ENCODE data around the gene DIPK1B. TPM values are rescaled to one million over a fixed set of nuclear protein-coding genes. Genes with fewer than 3 reads are reported as not detected.

Gene DIPK1B
- total RNA-seq, 2 experiments from 2014 or later = 0.21 to 0.25 TPM

GRCh38 chr9:136690104-136690805 is 22.1 kb upstream of the DIPK1B start:
- no peak for DNase-seq
- no peak for ATAC-seq
- no peak overlapping the region for H3K27ac Mint-ChIP-seq
- POLR2A ChIA-PET = no interaction called here
- H3K4me1 Mint-ChIP-seq = no peaks in the 10 kb centered on the region
- H3K4me3 Mint-ChIP-seq = no peak overlapping the region
- CTCF ChIA-PET = no interaction called here
- intact Hi-C loops (cut with DNase I, micrococcal nuclease) = no loop called here
- H3K36me3 Mint-ChIP-seq (ENCODE audit: low read depth) = no peaks in the 10 kb centered on the region
- peaks cover 2% of the 10 kb centered on the region for H3K27me3 Mint-ChIP-seq
- H3K9me3 Mint-ChIP-seq (ENCODE audit: low read depth) = no peaks in the 10 kb centered on the region

GRCh38 chr9:136690806-136691261 is 21.5 kb upstream of the DIPK1B start:
- no peaks in the 10 kb centered on the region for H3K9me3 Mint-ChIP-seq (ENCODE audit: low read depth)
- H3K4me1 Mint-ChIP-seq = no peaks in the 10 kb centered on the region
- ATAC-seq (no peak), DNase-seq (no peak)
- H3K4me3 Mint-ChIP-seq = no peak overlapping the region
- intact Hi-C loops (cut with DNase I, micrococcal nuclease) = no loop called here
- ChIA-PET POLR2A (no interaction called here), CTCF (no interaction called here)
- H3K36me3 Mint-ChIP-seq (ENCODE audit: low read depth) = no peaks in the 10 kb centered on the region
- H3K27ac Mint-ChIP-seq = no peak overlapping the region
- peaks cover 3% of the 10 kb centered on the region for H3K27me3 Mint-ChIP-seq

- no peaks in the 10 kb centered on the region for H3K9me3 Mint-ChIP-seq (ENCODE audit: low read depth)
- no peak for ATAC-seq
These were observed 20.8 kb upstream of the DIPK1B start for GRCh38 chr9:136691316-136692184.

GRCh38 chr9:136692185-136693134 is 19.9 kb upstream of the DIPK1B start:
- ChIA-PET POLR2A (no interaction called here), CTCF (interaction anchor here (0.6 to 1.3 kb wide), 2 partner anchors 60 to 208 kb away, joined by 3 to 4 read pairs; no protein-coding TSS in a partner anchor)
- H3K9me3 Mint-ChIP-seq (ENCODE audit: low read depth) = no peaks in the 10 kb centered on the region
- DNase-seq = no peak
- H3K4me3 Mint-ChIP-seq = no peak overlapping the region
- intact Hi-C loops (cut with DNase I, micrococcal nuclease) = no loop called here
- no peaks in the 10 kb centered on the region for H3K36me3 Mint-ChIP-seq (ENCODE audit: low read depth)
- no peaks in the 10 kb centered on the region for H3K4me1 Mint-ChIP-seq
- no peak overlapping the region for H3K27ac Mint-ChIP-seq
- H3K27me3 Mint-ChIP-seq = peaks cover 6% of the 10 kb centered on the region
- ATAC-seq = no peak

More at GRCh38 chr9:136691316-136692184, 20.8 kb upstream of the DIPK1B start:
- Mint-ChIP-seq H3K4me3 (no peak overlapping the region), H3K4me1 (no peaks in the 10 kb centered on the region), H3K27ac (no peak overlapping the region), H3K27me3 (peaks cover 4% of the 10 kb centered on the region), H3K36me3 (ENCODE audit: low read depth) (no peaks in the 10 kb centered on the region)
- CTCF ChIA-PET = no interaction called here
- no peak for DNase-seq
- POLR2A ChIA-PET = no interaction called here
- intact Hi-C loops (cut with DNase I, micrococcal nuclease) = no loop called here

DNA sequence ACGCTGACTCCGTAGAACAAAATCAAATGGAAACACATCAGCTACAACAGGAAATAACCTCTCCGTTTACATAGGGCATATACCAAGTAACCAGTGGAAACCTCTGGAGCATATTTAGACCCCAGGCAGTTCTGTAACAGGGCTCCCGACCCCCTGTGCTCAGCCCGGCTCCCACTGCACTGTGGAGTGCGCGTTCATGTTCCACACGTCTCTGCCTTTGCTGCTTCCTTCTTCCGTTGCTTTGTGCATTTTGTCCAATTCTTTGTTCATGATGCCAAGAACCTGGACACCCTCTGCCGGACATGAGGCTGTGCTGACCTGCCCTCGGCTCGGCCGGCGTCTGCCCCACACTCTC is 19.3 kb upstream of the DIPK1B start:
- Mint-ChIP-seq H3K27me3 (peaks cover 8% of the 10 kb centered on the region), H3K9me3 (ENCODE audit: low read depth) (no peaks in the 10 kb centered on the region), H3K27ac (no peak overlapping the region), H3K36me3 (ENCODE audit: low read depth) (no peaks in the 10 kb centered on the region), H3K4me3 (no peak overlapping the region), H3K4me1 (no peaks in the 10 kb centered on the region)
- ChIA-PET POLR2A (no interaction called here), CTCF (interaction anchor here (0.6 to 1.3 kb wide), 2 partner anchors 61 to 209 kb away, joined by 3 to 4 read pairs; no protein-coding TSS in a partner anchor)
- intact Hi-C loops (cut with DNase I, micrococcal nuclease) = no loop called here
- DNase-seq (no peak), ATAC-seq (no peak)

- peak; percentile 42 for ATAC-seq
- DNase-seq = peak; percentile 55
- intact Hi-C loops (cut with DNase I, micrococcal nuclease) = loop anchor here in 1 of 2 experiments (1.0 kb wide), 1 partner anchor 208 kb away; no protein-coding TSS in a partner anchor
- Mint-ChIP-seq H3K4me3 (no peak overlapping the region), H3K4me1 (no peaks in the 10 kb centered on the region), H3K36me3 (ENCODE audit: low read depth) (no peaks in the 10 kb centered on the region), H3K27ac (no peak overlapping the region), H3K9me3 (ENCODE audit: low read depth) (no peaks in the 10 kb centered on the region), H3K27me3 (peaks cover 10% of the 10 kb centered on the region)
- CTCF ChIA-PET = interaction anchor here (0.6 to 1.3 kb wide), 3 partner anchors 47 to 209 kb away, joined by 3 to 4 read pairs (median 3); no protein-coding TSS in a partner anchor
- POLR2A ChIA-PET = no interaction called here
These were observed 18.7 kb upstream of the DIPK1B start for GRCh38 chr9:136693490-136694162.

GRCh38 chr9:136694163-136694871 is 18.1 kb upstream of the DIPK1B start:
- Mint-ChIP-seq H3K4me3 (no peak overlapping the region), H3K27me3 (peaks cover 9% of the 10 kb centered on the region), H3K27ac (no peak overlapping the region), H3K4me1 (no peaks in the 10 kb centered on the region), H3K36me3 (ENCODE audit: low read depth) (no peaks in the 10 kb centered on the region), H3K9me3 (ENCODE audit: low read depth) (no peaks in the 10 kb centered on the region)
- POLR2A ChIA-PET = no interaction called here
- CTCF ChIA-PET = interaction anchor here (0.7 to 1.3 kb wide), 3 partner anchors 46 to 210 kb away, joined by 3 to 4 read pairs (median 3); no protein-coding TSS in a partner anchor
- intact Hi-C loops (cut with DNase I, micrococcal nuclease) = loop anchor here in 1 of 2 experiments (1.0 kb wide), 1 partner anchor 209 kb away; no protein-coding TSS in a partner anchor
- DNase-seq = peak; percentile 74
- ATAC-seq = peak; percentile 82

DNA sequence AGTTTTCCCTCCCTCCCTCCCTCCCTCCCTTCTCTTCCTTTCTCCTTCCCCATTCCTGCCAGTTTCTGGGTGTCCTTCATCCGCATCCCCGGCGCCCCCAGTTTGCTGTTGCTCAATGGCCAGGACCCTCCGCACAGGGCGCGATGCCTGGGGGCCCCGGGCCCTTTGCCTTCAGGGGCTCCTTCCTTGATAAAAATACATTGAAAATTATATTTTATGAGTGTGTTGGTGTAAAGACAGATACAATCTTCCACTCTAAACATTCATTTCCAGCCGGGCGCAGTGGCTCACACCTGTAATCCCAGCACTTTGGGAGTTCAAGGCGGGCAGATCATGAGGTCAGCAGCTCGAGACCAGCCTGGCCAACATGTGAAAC is 17.5 kb upstream of the DIPK1B start:
- DNase-seq (no peak), ATAC-seq (no peak)
- Mint-ChIP-seq H3K27ac (no peak overlapping the region), H3K36me3 (ENCODE audit: low read depth) (no peaks in the 10 kb centered on the region), H3K9me3 (ENCODE audit: low read depth) (no peaks in the 10 kb centered on the region), H3K4me1 (no peaks in the 10 kb centered on the region), H3K27me3 (peaks cover 9% of the 10 kb centered on the region), H3K4me3 (no peak overlapping the region)
- ChIA-PET POLR2A (no interaction called here), CTCF (interaction anchor here (0.8 kb wide), 1 partner anchor 69 kb away, joined by 3 read pairs; no protein-coding TSS in a partner anchor)
- intact Hi-C loops (cut with DNase I, micrococcal nuclease) = loop anchor here in 1 of 2 experiments (1.0 kb wide), 1 partner anchor 210 kb away; no protein-coding TSS in a partner anchor

DNA sequence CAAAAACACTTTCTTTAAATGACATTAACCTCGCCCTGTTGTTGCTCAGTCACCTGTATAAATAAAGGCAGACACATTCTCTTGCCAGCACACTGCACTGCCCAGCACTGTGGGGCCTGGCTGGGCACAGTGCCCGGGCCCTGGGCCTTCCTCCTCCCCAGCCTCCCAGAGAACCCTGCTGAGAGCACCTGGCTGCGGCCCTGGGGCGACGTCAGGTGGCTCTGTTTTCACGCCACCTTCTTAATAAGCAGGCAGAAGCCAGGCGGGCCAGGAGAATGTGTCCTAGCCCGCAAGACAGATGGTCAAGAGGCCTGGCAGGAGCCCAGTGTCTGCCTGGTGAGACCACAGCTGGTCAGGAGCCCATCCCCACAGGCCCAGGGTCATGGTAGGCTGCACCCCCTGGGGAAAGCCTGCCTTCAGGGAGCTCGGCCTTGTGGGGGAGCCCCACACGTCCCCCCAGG is 16.9 kb upstream of the DIPK1B start:
- Mint-ChIP-seq H3K27me3 (peaks cover 13% of the 10 kb centered on the region), H3K4me3 (no peak overlapping the region), H3K9me3 (ENCODE audit: low read depth) (no peaks in the 10 kb centered on the region), H3K4me1 (peaks cover 4% of the 10 kb centered on the region), H3K36me3 (ENCODE audit: low read depth) (no peaks in the 10 kb centered on the region), H3K27ac (no peak overlapping the region)
- no peak for DNase-seq
- ChIA-PET CTCF (no interaction called here), POLR2A (no interaction called here)
- no peak for ATAC-seq
- intact Hi-C loops (cut with DNase I, micrococcal nuclease) = no loop called here

GRCh38 chr9:136695955-136696354 is 16.4 kb upstream of the DIPK1B start:
- peaks cover 13% of the 10 kb centered on the region for H3K27me3 Mint-ChIP-seq
- H3K27ac Mint-ChIP-seq = no peak overlapping the region
- no peaks in the 10 kb centered on the region for H3K36me3 Mint-ChIP-seq (ENCODE audit: low read depth)
- CTCF ChIA-PET = no interaction called here
- POLR2A ChIA-PET = no interaction called here
- ATAC-seq = no peak
- no peak overlapping the region for H3K4me3 Mint-ChIP-seq
- peaks cover 9% of the 10 kb centered on the region for H3K4me1 Mint-ChIP-seq
- intact Hi-C loops (cut with DNase I, micrococcal nuclease) = no loop called here
- H3K9me3 Mint-ChIP-seq (ENCODE audit: low read depth) = no peaks in the 10 kb centered on the region
- DNase-seq = no peak

All from activated CD4-positive, alpha-beta T cell treated with anti-CD3 and anti-CD28 coated beads for 36 hours (primary cell).